Measurements from ENCODE around the gene SPATA21.
"Not testable (repeated sequence)": the region's sequence is repeated elsewhere in the genome, so short reads cannot be mapped to it uniquely, and the experiment has no call there.

SPATA21 gene

DNA sequence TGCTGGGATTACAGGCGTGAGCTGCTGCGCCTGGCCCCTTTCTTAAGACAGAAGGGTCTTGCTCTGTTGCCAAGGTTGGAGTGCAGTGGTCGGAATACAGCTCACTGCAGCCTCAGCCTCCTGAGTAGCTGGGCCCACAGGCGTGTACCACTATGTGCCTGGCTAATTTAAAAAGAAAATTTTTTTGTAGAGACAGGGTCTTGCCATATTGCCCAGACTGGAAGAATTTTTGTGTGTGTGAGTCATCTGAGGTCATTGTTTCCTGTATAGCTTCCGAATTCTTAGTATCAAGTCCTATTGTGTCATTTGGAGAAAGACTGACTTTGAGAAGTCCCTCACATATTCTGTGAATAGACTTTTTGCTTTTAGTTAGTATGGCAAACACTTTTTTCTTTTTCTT, 65.5 kb downstream of the SPATA21 start:
- DNase-seq (ENCODE audit: extremely low read depth, low read depth) = peak; percentile 24
- TF ChIP-seq, protein P1, sequence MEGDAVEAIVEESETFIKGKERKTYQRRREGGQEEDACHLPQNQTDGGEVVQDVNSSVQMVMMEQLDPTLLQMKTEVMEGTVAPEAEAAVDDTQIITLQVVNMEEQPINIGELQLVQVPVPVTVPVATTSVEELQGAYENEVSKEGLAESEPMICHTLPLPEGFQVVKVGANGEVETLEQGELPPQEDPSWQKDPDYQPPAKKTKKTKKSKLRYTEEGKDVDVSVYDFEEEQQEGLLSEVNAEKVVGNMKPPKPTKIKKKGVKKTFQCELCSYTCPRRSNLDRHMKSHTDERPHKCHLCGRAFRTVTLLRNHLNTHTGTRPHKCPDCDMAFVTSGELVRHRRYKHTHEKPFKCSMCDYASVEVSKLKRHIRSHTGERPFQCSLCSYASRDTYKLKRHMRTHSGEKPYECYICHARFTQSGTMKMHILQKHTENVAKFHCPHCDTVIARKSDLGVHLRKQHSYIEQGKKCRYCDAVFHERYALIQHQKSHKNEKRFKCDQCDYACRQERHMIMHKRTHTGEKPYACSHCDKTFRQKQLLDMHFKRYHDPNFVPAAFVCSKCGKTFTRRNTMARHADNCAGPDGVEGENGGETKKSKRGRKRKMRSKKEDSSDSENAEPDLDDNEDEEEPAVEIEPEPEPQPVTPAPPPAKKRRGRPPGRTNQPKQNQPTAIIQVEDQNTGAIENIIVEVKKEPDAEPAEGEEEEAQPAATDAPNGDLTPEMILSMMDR (IDR thresholded peaks at IDR 0.05; ENCODE audit: low read depth, low read length, missing control alignments) = no peak
- H3K4me3 ChIP-seq (replicated peaks; ENCODE audit: low read depth, low read length) = no peak overlapping the region

DNA sequence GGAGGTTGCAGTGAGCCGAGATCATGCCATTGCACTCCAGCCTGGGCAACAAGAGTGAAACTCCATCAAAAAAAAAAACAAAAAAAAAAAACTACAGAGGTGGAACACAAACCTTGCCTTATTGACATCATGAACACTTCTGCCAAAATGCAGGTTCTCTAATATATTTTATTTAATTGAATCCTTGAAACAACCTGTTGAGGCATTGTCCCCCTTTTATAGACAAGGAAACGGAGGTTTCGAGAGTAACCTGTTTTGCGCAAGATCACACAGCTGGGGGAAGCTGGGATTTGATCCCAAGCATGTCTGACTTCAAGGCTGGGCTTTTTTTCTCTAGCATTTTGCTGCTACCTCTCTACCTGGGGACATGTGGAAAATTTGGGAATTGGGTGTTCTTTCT, 67.4 kb downstream of the SPATA21 start:
- DNase-seq (ENCODE audit: extremely low read depth, low read depth) = no peak
- TF ChIP-seq, protein P1 (IDR thresholded peaks at IDR 0.05; ENCODE audit: low read depth, low read length, missing control alignments) = no peak
- no peak overlapping the region for H3K4me3 ChIP-seq (replicated peaks; ENCODE audit: low read depth, low read length)

DNA sequence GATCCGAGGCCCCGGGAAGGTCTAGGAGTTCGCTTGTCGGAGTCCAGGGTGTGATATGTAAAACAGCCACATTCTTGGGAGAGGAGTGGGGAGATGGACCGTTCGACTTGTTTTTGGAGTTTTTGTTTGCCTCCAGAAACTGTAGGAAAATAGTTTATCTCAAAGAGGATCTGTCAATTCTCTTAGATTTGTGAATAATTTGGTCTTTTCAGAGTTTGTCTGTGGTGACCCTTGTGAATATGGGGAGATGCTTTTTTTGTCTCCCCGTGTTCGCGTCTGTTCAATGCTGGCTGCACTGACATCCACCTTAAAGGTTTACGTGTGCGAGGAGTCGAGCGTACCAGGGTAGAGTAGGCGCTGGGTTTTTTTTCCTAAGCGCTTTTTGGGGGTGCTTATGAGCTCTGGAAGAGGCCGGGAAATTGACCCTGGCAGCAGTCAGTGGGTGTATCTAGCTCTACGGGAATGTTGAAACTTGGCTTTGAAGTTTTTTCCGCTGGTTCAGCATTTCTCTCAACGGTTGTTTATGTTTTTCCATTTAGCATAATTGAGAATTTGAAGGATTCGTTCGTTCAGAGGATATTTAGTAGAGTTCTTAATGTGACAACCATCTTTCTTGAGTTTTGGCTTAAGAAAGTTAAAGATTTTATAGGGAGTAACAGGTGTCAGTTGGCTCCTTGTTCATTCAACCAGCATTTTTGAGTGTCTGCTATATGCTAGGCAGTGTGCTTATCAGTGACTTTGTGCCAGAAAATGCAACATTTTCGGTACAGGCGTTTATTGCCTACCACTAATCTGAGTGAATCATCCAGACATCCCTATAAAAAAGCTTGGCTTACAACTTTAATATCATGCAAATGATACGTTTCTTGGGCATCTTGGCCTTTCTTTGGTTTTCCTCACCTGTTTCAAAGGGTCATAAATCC, 69.0 kb downstream of the SPATA21 start:
- no peak for DNase-seq (ENCODE audit: extremely low read depth, low read depth)
- peak overlapping the region; percentile 67 for H3K4me3 ChIP-seq (replicated peaks; ENCODE audit: low read depth, low read length)
- TF ChIP-seq, protein P1 (IDR thresholded peaks at IDR 0.05; ENCODE audit: low read depth, low read length, missing control alignments) = no peak

DNA sequence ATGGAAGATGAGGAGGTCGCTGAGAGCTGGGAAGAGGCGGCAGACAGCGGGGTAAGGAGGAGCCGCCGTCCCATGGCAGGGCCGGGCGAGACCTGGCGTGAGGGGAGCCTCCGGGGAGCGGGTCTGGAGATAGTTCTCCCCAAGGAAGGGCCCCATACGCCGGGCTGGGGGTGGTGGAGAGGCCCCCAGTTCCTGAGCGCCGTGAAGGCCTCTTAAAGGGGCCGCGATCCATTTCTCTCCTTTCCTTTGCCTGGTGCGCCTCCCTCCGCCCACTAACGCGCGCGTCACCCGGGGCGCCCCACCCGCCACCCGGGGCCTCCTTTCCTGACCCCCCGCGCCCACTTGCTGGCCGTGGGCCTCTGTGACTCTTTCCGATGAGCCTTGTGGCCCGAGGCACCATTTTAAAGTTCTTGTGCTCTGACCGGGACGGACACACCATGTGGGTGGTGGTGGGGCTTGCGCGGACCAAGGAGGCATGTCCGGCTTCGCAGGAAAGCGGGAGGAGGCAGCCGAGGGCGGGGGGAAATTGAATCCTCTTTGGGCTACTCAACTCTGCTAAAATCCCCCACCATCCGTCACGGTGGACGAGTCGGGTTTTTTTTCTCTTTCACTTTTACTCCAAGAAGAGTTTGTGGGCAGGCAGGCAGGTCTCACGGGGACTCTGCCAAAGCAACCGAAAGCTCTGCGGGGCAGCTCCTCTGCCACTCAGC, 69.8 kb downstream of the SPATA21 start:
- DNase-seq (ENCODE audit: extremely low read depth, low read depth) = peak; percentile 40
- TF ChIP-seq, protein P1 (IDR thresholded peaks at IDR 0.05; ENCODE audit: low read depth, low read length, missing control alignments) = no peak
- peak overlapping the region; percentile 67 for H3K4me3 ChIP-seq (replicated peaks; ENCODE audit: low read depth, low read length)

DNA sequence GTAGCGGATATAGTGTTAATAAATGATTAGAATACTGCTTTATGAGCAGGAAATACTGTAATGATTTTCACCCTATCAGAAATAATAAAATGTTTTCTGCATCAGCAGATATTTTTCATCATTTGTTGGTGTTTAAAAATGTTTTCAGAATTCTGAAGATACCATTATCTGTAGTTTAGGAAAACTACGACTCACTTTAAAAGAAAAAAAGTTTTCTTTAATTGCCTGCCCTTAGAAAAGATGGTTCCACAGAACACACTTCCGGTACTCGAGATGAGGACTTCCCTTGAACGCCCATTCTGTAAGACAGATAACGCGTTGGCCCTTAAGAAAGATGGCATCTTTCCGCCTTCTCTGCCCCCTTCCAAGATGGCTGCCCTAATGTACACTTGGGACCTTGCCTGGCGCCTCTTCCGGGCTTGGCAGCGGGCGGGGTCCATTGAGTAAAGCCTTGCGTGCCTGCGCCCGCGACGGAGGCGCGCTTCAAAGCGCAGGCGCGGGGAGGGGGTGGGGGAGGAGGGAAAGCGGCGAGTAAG, 70.4 kb downstream of the SPATA21 start, which contains the start of gene SZRD1:
SZRD1 (plus strand) TSS at position 521 of the 536 bp plus-strand sequence. CDS start 16 bp downstream, outside the sequence.
- DNase-seq (ENCODE audit: extremely low read depth, low read depth) = peak; percentile 98
- H3K4me3 ChIP-seq (replicated peaks; ENCODE audit: low read depth, low read length) = peak within 1 kb of the TSS; percentile 67
- TF ChIP-seq, protein P1 (IDR thresholded peaks at IDR 0.05; ENCODE audit: low read depth, low read length, missing control alignments) = no peak

DNA sequence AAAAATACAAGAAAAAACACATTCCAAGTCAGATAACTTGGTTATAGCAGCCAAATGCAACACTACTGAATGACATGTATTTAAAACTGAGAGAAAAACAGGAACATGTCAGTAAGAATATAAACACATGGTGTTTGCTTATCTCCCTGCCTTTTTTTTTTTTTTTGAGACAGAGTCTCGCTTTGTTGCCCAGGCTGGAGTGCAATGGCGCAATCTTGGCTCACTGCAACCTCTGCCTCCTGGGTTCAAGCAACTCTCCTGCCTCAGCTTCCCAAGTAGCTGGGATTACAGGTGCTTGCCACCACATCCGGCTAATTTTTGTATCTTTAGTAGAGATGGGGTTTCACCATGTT, 72.1 kb downstream of the SPATA21 start:
- not testable (repeated sequence) for H3K4me3 ChIP-seq (replicated peaks; ENCODE audit: low read depth, low read length); DNase-seq (ENCODE audit: extremely low read depth, low read depth)

DNA sequence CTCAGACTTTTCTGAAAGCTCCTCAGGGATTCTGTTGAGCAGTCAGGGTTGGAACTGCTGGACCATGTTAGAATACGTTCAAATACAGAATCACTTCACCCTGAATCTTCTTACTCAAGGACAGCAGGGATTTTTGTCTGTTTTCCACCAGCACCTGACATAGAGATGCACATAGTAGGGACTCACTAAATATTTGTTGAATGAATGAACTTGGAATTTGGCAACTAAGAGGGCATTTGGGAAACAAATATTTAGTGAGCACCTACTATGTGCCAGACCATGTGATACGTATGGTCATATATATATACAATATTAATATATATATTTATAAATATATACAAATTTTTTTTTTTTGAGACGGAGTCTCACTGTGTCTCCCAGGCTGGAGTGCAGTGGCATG, 80.4 kb downstream of the SPATA21 start:
- no peak overlapping the region for H3K4me3 ChIP-seq (replicated peaks; ENCODE audit: low read depth, low read length)
- DNase-seq (ENCODE audit: extremely low read depth, low read depth) = no peak
- TF ChIP-seq, protein P1 (IDR thresholded peaks at IDR 0.05; ENCODE audit: low read depth, low read length, missing control alignments) = no peak
